Panc1 (cell line): ENCODE measurements around the gene RPL21. TPM values are rescaled to one million over a fixed set of nuclear protein-coding genes. Genes with fewer than 3 reads are reported as not detected.

Experiments
- ATAC-seq: fragments of 200-7000 bp; cut with Tn5 transposase; 2 replicates; pipeline ENCODE4 v1.9.1; 2020; ENCODE audit warnings: mild to moderate bottlenecking, moderate library complexity
- BruUV-seq: library from RNA; stranded (reverse); fragments of 400-500 nt; replicated peaks from 2 replicates; lab custom pipeline; 2021; lab: Mats Ljungman, UMichigan
- CTCF ChIA-PET: fragments of 300-600 bp; sonication (Branson Sonifier 250); formaldehyde crosslinking; loops from one replicate; lab custom pipeline; 2022; ENCODE audit warnings: antibody characterized with exemption; lab: Charles Lee
- POLR2A ChIA-PET: fragments of 300-600 bp; sonication (Branson Sonifier 250); formaldehyde crosslinking; loops from one replicate; lab custom pipeline; 2022; ENCODE audit warnings: antibody characterized with exemption; lab: Charles Lee
- DNase-seq: peaks from one replicate; pipeline ENCODE4 v3.0.0-alpha.2; 2010; ENCODE audit warnings: low read depth, low spot score
- H3K27ac ChIP-seq: 2 replicates; pipeline ENCODE4 v1.5.1; 2011; ENCODE audit warnings: mild to moderate bottlenecking, low read length, inconsistent platforms
- H3K27me3 ChIP-seq: fragments of 200-500 bp; sonication (Bioruptor generic); 2 replicates; pipeline ENCODE4 v1.6.0; 2014; ENCODE audit warnings: low read length, inconsistent platforms; ENCODE audit not compliant: control insufficient read depth, insufficient read depth
- H3K36me3 ChIP-seq: fragments of 200-500 bp; sonication (Bioruptor generic); 2 replicates; pipeline ENCODE4 v1.5.1; 2014; ENCODE audit warnings: inconsistent platforms, mild to moderate bottlenecking, low read length, moderate library complexity; ENCODE audit not compliant: control insufficient read depth, insufficient read depth
- H3K4me1 ChIP-seq: 2 replicates; pipeline ENCODE4 v1.5.1; 2011; ENCODE audit warnings: inconsistent platforms, mild to moderate bottlenecking, low read length, moderate library complexity; ENCODE audit not compliant: control insufficient read depth, insufficient read depth
- H3K4me3 ChIP-seq, 2 experiments: 2 replicates each; pipeline ENCODE4 v1.5.1; 2011 to 2012; ENCODE audit warnings: low read depth in 2 of 2, low read length in 2 of 2, mild to moderate bottlenecking in 2 of 2, inconsistent platforms in 1 of 2, moderate library complexity in 1 of 2
- H3K9me3 ChIP-seq: fragments of 200-500 bp; sonication (Bioruptor generic); 2 replicates; pipeline ENCODE4 v1.5.1; 2014; ENCODE audit warnings: low read depth, mild to moderate bottlenecking, inconsistent platforms, low read length, moderate library complexity; ENCODE audit not compliant: control insufficient read depth, insufficient read depth
- POLR2AphosphoS5 ChIP-seq: IDR thresholded peaks from 2 replicates; pipeline ENCODE4 v1.6.1; 2012; ENCODE audit warnings: mild to moderate bottlenecking, low read depth, low read length, moderate library complexity
- REST ChIP-seq, 2 experiments: IDR thresholded peaks; 2 replicates each; pipeline ENCODE4 v1.6.1; 2011 to 2012; ENCODE audit warnings: low read depth in 2 of 2, control low read depth in 1 of 2, low read length in 1 of 2, mild to moderate bottlenecking in 1 of 2, moderate library complexity in 1 of 2; ENCODE audit not compliant: insufficient read depth in 1 of 2
- SIN3A ChIP-seq: IDR thresholded peaks from 2 replicates; pipeline ENCODE4 v1.6.1; 2012; ENCODE audit warnings: low read depth, mild to moderate bottlenecking, low read length, moderate library complexity, borderline replicate concordance; ENCODE audit not compliant: insufficient read depth
- TCF7L2 ChIP-seq: IDR thresholded peaks from 2 replicates; pipeline ENCODE4 v1.6.1; 2011; ENCODE audit warnings: mild to moderate bottlenecking, low read depth, low read length, inconsistent platforms
- in situ Hi-C: cut with HindIII; loops from 2 replicates; pipeline ENCODE4 v1.10.0; 2016; ENCODE audit warnings: low sequenced_read_pairs, low pct_unique_long_range_greater_than_20kb
- intact Hi-C: fragments of 100-400 bp; cut with micrococcal nuclease; formaldehyde crosslinking; loops from one replicate; pipeline ENCODE4 v1.10.0; 2022; ENCODE audit not compliant: unreplicated experiment
- total RNA-seq: library from RNA; stranded (reverse); gene quantifications from one replicate; pipeline ENCODE4 v1.2.1, GENCODE V29; 2021; ENCODE audit not compliant: unreplicated experiment
- TF ChIP-seq, protein P1 (sequence below): fragments of 450-650 bp; IDR thresholded peaks from 2 replicates; pipeline ENCODE4 v1.5.1; 2017; ENCODE audit warnings: mild to moderate bottlenecking

The RPL21 gene
- total RNA-seq, 1 experiment from 2014 or later = 702 TPM

DNA sequence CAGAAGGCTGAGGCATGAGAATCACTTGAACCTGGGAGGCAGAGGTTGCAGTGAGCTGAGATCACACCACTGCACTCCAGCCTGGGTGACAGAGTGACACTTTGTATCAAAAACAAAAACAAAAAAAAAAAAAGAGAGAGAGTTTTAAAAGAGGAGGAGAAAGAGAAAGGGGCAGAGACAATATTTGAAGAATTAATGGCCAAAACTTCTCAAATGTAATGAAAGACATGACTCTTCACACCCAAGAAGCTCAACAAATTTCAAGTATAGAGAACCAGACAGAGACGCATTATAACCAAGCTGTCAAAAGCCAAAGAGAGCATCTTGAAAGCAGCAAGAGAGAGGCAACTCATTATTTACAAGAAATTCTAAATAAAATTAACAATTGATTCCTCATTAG lies 42.8 kb upstream of the RPL21 start:
- Histone ChIP-seq H3K36me3 (no peaks in the 10 kb centered on the region), H3K27ac (no peak overlapping the region), H3K27me3 (no peaks in the 10 kb centered on the region), H3K9me3 (no peaks in the 10 kb centered on the region), H3K4me1 (no peaks in the 10 kb centered on the region), H3K4me3 (no peak overlapping the region)
- TF ChIP-seq REST (IDR thresholded peaks at IDR 0.05; ENCODE audit: insufficient read depth in 1 of 2, low read depth in 2 of 2, low read length in 1 of 2) (no peak), POLR2AphosphoS5 (no peak), TCF7L2 (no peak), SIN3A (no peak)
- TF ChIP-seq, protein P1, sequence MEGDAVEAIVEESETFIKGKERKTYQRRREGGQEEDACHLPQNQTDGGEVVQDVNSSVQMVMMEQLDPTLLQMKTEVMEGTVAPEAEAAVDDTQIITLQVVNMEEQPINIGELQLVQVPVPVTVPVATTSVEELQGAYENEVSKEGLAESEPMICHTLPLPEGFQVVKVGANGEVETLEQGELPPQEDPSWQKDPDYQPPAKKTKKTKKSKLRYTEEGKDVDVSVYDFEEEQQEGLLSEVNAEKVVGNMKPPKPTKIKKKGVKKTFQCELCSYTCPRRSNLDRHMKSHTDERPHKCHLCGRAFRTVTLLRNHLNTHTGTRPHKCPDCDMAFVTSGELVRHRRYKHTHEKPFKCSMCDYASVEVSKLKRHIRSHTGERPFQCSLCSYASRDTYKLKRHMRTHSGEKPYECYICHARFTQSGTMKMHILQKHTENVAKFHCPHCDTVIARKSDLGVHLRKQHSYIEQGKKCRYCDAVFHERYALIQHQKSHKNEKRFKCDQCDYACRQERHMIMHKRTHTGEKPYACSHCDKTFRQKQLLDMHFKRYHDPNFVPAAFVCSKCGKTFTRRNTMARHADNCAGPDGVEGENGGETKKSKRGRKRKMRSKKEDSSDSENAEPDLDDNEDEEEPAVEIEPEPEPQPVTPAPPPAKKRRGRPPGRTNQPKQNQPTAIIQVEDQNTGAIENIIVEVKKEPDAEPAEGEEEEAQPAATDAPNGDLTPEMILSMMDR = no peak
- ATAC-seq (no peak), DNase-seq (no peak)
- BruUV-seq = no TSS peak
- POLR2A ChIA-PET = no interaction called here
- intact Hi-C loops (no loop called here), in situ Hi-C loops (no loop called here)
- CTCF ChIA-PET = no interaction called here

DNA sequence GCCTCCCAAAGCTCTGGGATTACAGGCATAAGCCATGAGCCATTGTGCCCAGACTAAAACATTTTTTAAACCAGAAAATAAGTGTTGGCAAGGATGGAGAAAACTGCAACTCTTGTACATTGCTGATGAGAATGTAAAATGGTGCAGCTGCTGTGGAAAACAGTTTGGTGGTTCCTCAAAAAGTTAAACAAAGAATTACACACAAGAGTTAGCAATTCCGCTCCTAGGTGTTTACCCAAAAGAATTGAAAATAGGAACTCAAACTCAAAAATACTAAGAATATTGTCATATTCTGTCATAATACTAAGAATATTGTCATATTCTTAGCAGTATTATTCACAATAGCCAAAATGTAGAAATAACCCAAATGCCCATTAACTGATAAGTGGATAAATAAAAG lies 40.1 kb upstream of the RPL21 start:
- no peak for TF ChIP-seq SIN3A
- TF ChIP-seq, protein P1 = no peak
- no peak for TF ChIP-seq REST (IDR thresholded peaks at IDR 0.05; ENCODE audit: insufficient read depth in 1 of 2, low read depth in 2 of 2, low read length in 1 of 2)
- TF ChIP-seq POLR2AphosphoS5 = no peak
- no peak for TF ChIP-seq TCF7L2
- BruUV-seq = no TSS peak
- H3K4me3 ChIP-seq = no peak overlapping the region
- ATAC-seq = no peak
- H3K27ac ChIP-seq = no peak overlapping the region
- H3K9me3 ChIP-seq = no peaks in the 10 kb centered on the region
- no peaks in the 10 kb centered on the region for H3K27me3 ChIP-seq
- in situ Hi-C loops = no loop called here
- CTCF ChIA-PET = no interaction called here
- intact Hi-C loops = no loop called here
- no peak for DNase-seq
- no peaks in the 10 kb centered on the region for H3K36me3 ChIP-seq
- POLR2A ChIA-PET = no interaction called here
- H3K4me1 ChIP-seq = no peaks in the 10 kb centered on the region
